ENCODE data around the gene PGC.

PGC gene

GRCh38 chr6:41732149-41732548, 15.0 kb downstream of the PGC start:
- no peak overlapping the region for H3K27ac ChIP-seq (ENCODE audit: low read length)
- H3K4me2 ChIP-seq (ENCODE audit: insufficient read depth, low read length): no peak overlapping the region

GRCh38 chr6:41731561-41732086, 15.6 kb downstream of the PGC start:
- ATAC-seq (ENCODE audit: insufficient read depth, low read depth) (no peak), DNase-seq (no peak)
- Histone ChIP-seq H3K4me1 (ENCODE audit: insufficient read depth, low read length) (peaks cover 31% of the 10 kb centered on the region), H3K9me3 (ENCODE audit: insufficient read depth, low read length, severe bottlenecking) (no peaks in the 10 kb centered on the region), H3K27me3 (ENCODE audit: insufficient read depth, low read length, poor library complexity) (no peaks in the 10 kb centered on the region), H3K4me2 (ENCODE audit: insufficient read depth, low read length) (no peak overlapping the region), H3K79me2 (ENCODE audit: insufficient read depth, low read length) (no peaks in the 10 kb centered on the region), H3K36me3 (ENCODE audit: insufficient read depth, low read length) (no peaks in the 10 kb centered on the region; the same call in 1 of the 2 replicates), H3K9ac (ENCODE audit: low read depth, low read length) (no peak overlapping the region), H3K27ac (ENCODE audit: low read length) (no peak overlapping the region), H3K4me3 (ENCODE audit: low read depth in 1 of 2, low read length in 2 of 2) (no peak overlapping the region), H2AFZ (ENCODE audit: low read depth, low read length) (no peak overlapping the region), H4K20me1 (ENCODE audit: insufficient read depth, low read length) (peaks cover 16% of the 10 kb centered on the region)
- TF ChIP-seq EZH2 (IDR thresholded peaks at IDR 0.05; ENCODE audit: borderline replicate concordance, low read depth, low read length, severe bottlenecking) (no peak), CTCF (IDR thresholded peaks at IDR 0.05; ENCODE audit: borderline replicate concordance, extremely low read depth, low read length, poor library complexity, severe bottlenecking) (no peak)

More at GRCh38 chr6:41732149-41732548, 15.0 kb downstream of the PGC start:
- no peaks in the 10 kb centered on the region for H3K9me3 ChIP-seq (ENCODE audit: insufficient read depth, low read length, severe bottlenecking)
- TF ChIP-seq CTCF (IDR thresholded peaks at IDR 0.05; ENCODE audit: borderline replicate concordance, extremely low read depth, low read length, poor library complexity, severe bottlenecking) (no peak), EZH2 (IDR thresholded peaks at IDR 0.05; ENCODE audit: borderline replicate concordance, low read depth, low read length, severe bottlenecking) (no peak)
- DNase-seq: no peak
- H4K20me1 ChIP-seq (ENCODE audit: insufficient read depth, low read length): peaks cover 16% of the 10 kb centered on the region
- no peak overlapping the region for H3K4me3 ChIP-seq (ENCODE audit: low read depth in 1 of 2, low read length in 2 of 2)
- H3K79me2 ChIP-seq (ENCODE audit: insufficient read depth, low read length): no peaks in the 10 kb centered on the region
- no peaks in the 10 kb centered on the region; the same call in 1 of the 2 replicates for H3K36me3 ChIP-seq (ENCODE audit: insufficient read depth, low read length)
- ATAC-seq (ENCODE audit: insufficient read depth, low read depth): no peak
- H2AFZ ChIP-seq (ENCODE audit: low read depth, low read length): no peak overlapping the region
- H3K27me3 ChIP-seq (ENCODE audit: insufficient read depth, low read length, poor library complexity): no peaks in the 10 kb centered on the region
- H3K9ac ChIP-seq (ENCODE audit: low read depth, low read length): no peak overlapping the region
- peaks cover 31% of the 10 kb centered on the region for H3K4me1 ChIP-seq (ENCODE audit: insufficient read depth, low read length)

GRCh38 chr6:41730531-41731436, 16.4 kb downstream of the PGC start:
- DNase-seq: no peak
- Histone ChIP-seq H3K4me3 (ENCODE audit: low read depth in 1 of 2, low read length in 2 of 2) (no peak overlapping the region), H3K9ac (ENCODE audit: low read depth, low read length) (no peak overlapping the region)

More at GRCh38 chr6:41730531-41731436, 16.4 kb downstream of the PGC start:
- peaks cover 27% of the 10 kb centered on the region for H3K4me1 ChIP-seq (ENCODE audit: insufficient read depth, low read length)
- no peak overlapping the region for H2AFZ ChIP-seq (ENCODE audit: low read depth, low read length)
- no peaks in the 10 kb centered on the region for H3K9me3 ChIP-seq (ENCODE audit: insufficient read depth, low read length, severe bottlenecking)
- no peaks in the 10 kb centered on the region for H3K27me3 ChIP-seq (ENCODE audit: insufficient read depth, low read length, poor library complexity)
- H3K79me2 ChIP-seq (ENCODE audit: insufficient read depth, low read length): no peaks in the 10 kb centered on the region
- H3K27ac ChIP-seq (ENCODE audit: low read length): no peak overlapping the region
- no peak for ATAC-seq (ENCODE audit: insufficient read depth, low read depth)
- peaks cover 16% of the 10 kb centered on the region for H4K20me1 ChIP-seq (ENCODE audit: insufficient read depth, low read length)
- H3K4me2 ChIP-seq (ENCODE audit: insufficient read depth, low read length): no peak overlapping the region
- H3K36me3 ChIP-seq (ENCODE audit: insufficient read depth, low read length): no peaks in the 10 kb centered on the region; the same call in 1 of the 2 replicates
- TF ChIP-seq EZH2 (IDR thresholded peaks at IDR 0.05; ENCODE audit: borderline replicate concordance, low read depth, low read length, severe bottlenecking) (no peak), CTCF (IDR thresholded peaks at IDR 0.05; ENCODE audit: borderline replicate concordance, extremely low read depth, low read length, poor library complexity, severe bottlenecking) (no peak)
